ENCODE data around the gene KIAA0319L. TPM values are rescaled to one million over a fixed set of nuclear protein-coding genes. Genes with fewer than 3 reads are reported as not detected.

The KIAA0319L gene
- total and polyA plus RNA-seq, 2 donors (not counting 3 experiments of a cell fraction or from before 2014, with no cell fraction given): 31.4 to 43.4 TPM

GRCh38 chr1:35511305-35511704, 45.9 kb downstream of the KIAA0319L start:
- Histone ChIP-seq H3K27ac (ENCODE audit: insufficient read depth, low read depth, low read length) (no peak overlapping the region), H2AFZ (ENCODE audit: low read depth, low read length) (no peak overlapping the region), H3K4me3 (replicated peaks in 1 of 3; ENCODE audit: insufficient read depth in 1 of 3, low read depth in 1 of 3, low read length in 3 of 3) (no peak overlapping the region), H3K4me1 (ENCODE audit: control insufficient read depth, extremely low read depth, insufficient read depth, low read length) (peaks cover 12% of the 10 kb centered on the region), H3K36me3 (ENCODE audit: control insufficient read depth in 2 of 2, extremely low read depth in 1 of 2, insufficient read depth in 2 of 2, low read length in 2 of 2) (no peaks in the 10 kb centered on the region), H4K20me1 (replicated peaks; ENCODE audit: control insufficient read depth, extremely low read depth, insufficient read depth, low read length) (peaks cover 4% of the 10 kb centered on the region), H3K9me3 (replicated peaks; ENCODE audit: control insufficient read depth, insufficient read depth, low read length) (no peaks in the 10 kb centered on the region), H3K79me2 (ENCODE audit: control insufficient read depth, insufficient read depth, low read length) (no peaks in the 10 kb centered on the region), H3K9me1 (replicated peaks; ENCODE audit: control insufficient read depth, extremely low read depth, insufficient read depth, low read length) (no peaks in the 10 kb centered on the region), H3K9ac (replicated peaks; ENCODE audit: extremely low read depth, insufficient read depth, low read length) (no peak overlapping the region), H3K27me3 (ENCODE audit: control insufficient read depth in 2 of 2, insufficient read depth in 2 of 2, low read length in 2 of 2) (no peaks in the 10 kb centered on the region), H3K4me2 (ENCODE audit: insufficient read depth, low read length) (no peak overlapping the region)
- ChIA-PET POLR2A (no interaction called here), CTCF (interaction anchor here (0.8 to 1.1 kb wide), 3 partner anchors 12 to 61 kb away, joined by 3 to 4 read pairs (median 3); no protein-coding TSS in a partner anchor)
- FAIRE-seq (no peak), DNase-seq (ENCODE audit: low read depth, low spot score) (no peak)
- TF ChIP-seq POLR2A (IDR thresholded peaks at IDR 0.05; ENCODE audit: low read depth, low read length) (no peak), JUN (IDR thresholded peaks at IDR 0.05; ENCODE audit: borderline replicate concordance, insufficient read depth, insufficient read length, low read depth) (no peak), CTCF (IDR thresholded peaks at IDR 0.05; ENCODE audit: extremely low read depth in 1 of 2, insufficient read depth in 1 of 2, low read depth in 1 of 2, low read length in 2 of 2) (no peak), MYC (IDR thresholded peaks at IDR 0.05; ENCODE audit: low read depth, low read length) (no peak), POLR2AphosphoS5 (IDR thresholded peaks at IDR 0.05; ENCODE audit: insufficient read depth, low read depth, low read length) (no peak), EZH2 (IDR thresholded peaks at IDR 0.05; ENCODE audit: borderline replicate concordance, low read depth, low read length, severe bottlenecking) (no peak), MAX (IDR thresholded peaks at IDR 0.05; ENCODE audit: insufficient read depth, insufficient read length) (no peak)
- intact Hi-C loops (cut with micrococcal nuclease): no loop called here
- BruUV-seq (replicated peaks): no TSS peak
- dilution Hi-C loops (cut with MboI; ENCODE audit: extremely low pct_ligation_motif_present, low sequenced_read_pairs): no loop called here
